Measurements from ENCODE around the gene TBC1D16. TPM values are rescaled to one million over a fixed set of nuclear protein-coding genes. Genes with fewer than 3 reads are reported as not detected.
A peak's percentile ranks its signal among the peaks of the same experiment; 100 is the strongest.

Gene TBC1D16
- total and polyA plus RNA-seq, 2 experiments from 2014 or later, result 13.0 to 30.3 TPM

DNA sequence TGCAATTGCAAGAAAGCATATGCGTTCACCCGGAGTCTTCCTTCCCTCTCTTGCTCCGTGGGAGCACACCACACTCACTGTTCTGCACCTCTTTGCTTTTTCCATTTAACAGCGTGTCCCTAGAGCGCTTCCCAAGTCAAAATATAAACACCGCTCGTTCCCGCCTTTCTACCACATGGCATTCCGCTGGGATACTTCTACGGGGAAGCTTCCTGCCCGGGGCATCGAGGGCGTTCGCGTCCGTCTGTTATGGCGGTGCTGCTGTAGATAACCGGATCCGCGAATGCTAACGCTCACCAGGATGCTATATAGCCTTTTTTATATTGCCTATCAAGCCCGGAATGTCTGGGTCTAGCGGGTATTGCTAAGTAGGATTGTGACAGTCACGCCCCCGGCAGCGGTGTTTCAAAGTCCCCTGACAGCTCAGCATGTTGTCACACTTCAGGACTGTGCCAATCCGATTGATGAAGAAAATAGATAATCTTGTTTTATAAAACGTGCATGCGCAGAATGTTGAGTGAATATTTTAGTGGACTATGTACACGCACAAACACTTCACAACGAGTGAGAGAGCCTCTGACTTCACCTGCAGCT, 31.8 kb upstream of the TBC1D16 start:
- H3K9me3 ChIP-seq (ENCODE audit: low read depth), result no peaks in the 10 kb centered on the region
- no peaks in the 10 kb centered on the region for H3K27me3 ChIP-seq
- TF ChIP-seq, protein P1, sequence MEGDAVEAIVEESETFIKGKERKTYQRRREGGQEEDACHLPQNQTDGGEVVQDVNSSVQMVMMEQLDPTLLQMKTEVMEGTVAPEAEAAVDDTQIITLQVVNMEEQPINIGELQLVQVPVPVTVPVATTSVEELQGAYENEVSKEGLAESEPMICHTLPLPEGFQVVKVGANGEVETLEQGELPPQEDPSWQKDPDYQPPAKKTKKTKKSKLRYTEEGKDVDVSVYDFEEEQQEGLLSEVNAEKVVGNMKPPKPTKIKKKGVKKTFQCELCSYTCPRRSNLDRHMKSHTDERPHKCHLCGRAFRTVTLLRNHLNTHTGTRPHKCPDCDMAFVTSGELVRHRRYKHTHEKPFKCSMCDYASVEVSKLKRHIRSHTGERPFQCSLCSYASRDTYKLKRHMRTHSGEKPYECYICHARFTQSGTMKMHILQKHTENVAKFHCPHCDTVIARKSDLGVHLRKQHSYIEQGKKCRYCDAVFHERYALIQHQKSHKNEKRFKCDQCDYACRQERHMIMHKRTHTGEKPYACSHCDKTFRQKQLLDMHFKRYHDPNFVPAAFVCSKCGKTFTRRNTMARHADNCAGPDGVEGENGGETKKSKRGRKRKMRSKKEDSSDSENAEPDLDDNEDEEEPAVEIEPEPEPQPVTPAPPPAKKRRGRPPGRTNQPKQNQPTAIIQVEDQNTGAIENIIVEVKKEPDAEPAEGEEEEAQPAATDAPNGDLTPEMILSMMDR (IDR thresholded peaks at IDR 0.05; ENCODE audit: low read depth, low read length), result no peak
- DNase-seq (ENCODE audit: low read depth in 1 of 2, low spot score in 1 of 2), result no peak
- H3K4me3 ChIP-seq, result no peak overlapping the region
- H3K27ac ChIP-seq, result no peak overlapping the region
- H3K4me1 ChIP-seq (ENCODE audit: low read depth), result no peaks in the 10 kb centered on the region
- H3K36me3 ChIP-seq, result no peaks in the 10 kb centered on the region

DNA sequence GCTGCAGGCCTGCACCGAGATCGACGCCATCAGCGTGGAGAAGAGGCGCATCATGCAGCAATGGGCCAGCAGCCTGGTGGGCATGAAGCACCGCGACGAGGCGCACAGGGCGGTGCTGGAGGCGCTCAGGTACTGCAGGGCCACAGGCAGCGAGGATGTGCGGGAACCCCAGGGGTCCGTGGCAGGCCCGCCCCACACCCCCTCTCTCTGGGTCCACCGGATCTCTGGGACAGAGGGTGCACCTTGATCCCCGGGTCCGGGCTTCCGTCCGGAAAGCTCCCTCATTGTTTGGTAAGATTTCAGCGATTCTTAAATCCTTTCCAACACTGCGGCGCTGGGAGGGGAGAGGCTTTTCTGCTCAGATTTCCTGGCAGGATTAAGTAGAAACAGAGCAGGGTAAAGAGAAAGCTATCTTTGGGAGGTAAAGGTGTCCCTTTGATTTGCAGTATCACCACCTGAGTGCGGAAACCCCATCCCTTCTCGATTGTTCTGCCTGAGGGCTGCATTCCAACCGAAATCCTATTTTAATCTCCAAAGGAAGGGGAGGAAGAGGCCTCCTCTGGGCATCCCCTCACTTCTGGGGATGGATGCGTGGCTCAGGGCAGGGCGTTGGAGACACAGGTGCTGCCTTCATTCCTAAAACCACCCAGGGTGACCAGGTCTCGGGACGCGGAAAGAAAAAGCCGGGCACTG, 30.0 kb upstream of the TBC1D16 start:
- Histone ChIP-seq H3K27ac (no peak overlapping the region), H3K4me3 (no peak overlapping the region), H3K36me3 (no peaks in the 10 kb centered on the region), H3K4me1 (ENCODE audit: low read depth) (no peaks in the 10 kb centered on the region), H3K9me3 (ENCODE audit: low read depth) (no peaks in the 10 kb centered on the region), H3K27me3 (no peaks in the 10 kb centered on the region)
- DNase-seq (ENCODE audit: low read depth in 1 of 2, low spot score in 1 of 2), result no peak
- TF ChIP-seq, protein P1 (IDR thresholded peaks at IDR 0.05; ENCODE audit: low read depth, low read length), result no peak

DNA sequence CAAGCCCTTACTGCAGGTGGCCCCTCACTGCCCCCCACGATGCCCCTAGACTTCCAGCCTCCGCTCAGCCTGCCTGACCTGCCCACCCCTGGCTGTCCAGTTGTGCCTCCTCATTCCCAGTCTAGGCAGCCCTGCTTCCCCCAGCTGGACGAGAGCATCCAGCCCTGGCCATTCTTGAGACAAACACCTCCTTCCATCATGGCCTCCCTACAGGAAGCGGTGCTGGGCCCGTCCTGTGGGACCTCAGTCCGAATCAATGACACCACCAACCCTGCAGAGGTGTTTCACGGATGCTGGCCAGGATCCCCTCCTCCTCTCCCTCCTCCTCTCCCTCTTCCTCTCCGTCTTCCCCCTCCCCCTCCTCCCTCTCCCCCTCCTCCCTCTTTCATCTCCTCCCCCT, 29.0 kb upstream of the TBC1D16 start:
- Histone ChIP-seq H3K27me3 (no peaks in the 10 kb centered on the region), H3K27ac (no peak overlapping the region), H3K4me3 (no peak overlapping the region), H3K36me3 (no peaks in the 10 kb centered on the region), H3K4me1 (ENCODE audit: low read depth) (no peaks in the 10 kb centered on the region), H3K9me3 (ENCODE audit: low read depth) (no peaks in the 10 kb centered on the region)
- DNase-seq (ENCODE audit: low read depth in 1 of 2, low spot score in 1 of 2), result no peak
- TF ChIP-seq, protein P1 (IDR thresholded peaks at IDR 0.05; ENCODE audit: low read depth, low read length), result no peak

DNA sequence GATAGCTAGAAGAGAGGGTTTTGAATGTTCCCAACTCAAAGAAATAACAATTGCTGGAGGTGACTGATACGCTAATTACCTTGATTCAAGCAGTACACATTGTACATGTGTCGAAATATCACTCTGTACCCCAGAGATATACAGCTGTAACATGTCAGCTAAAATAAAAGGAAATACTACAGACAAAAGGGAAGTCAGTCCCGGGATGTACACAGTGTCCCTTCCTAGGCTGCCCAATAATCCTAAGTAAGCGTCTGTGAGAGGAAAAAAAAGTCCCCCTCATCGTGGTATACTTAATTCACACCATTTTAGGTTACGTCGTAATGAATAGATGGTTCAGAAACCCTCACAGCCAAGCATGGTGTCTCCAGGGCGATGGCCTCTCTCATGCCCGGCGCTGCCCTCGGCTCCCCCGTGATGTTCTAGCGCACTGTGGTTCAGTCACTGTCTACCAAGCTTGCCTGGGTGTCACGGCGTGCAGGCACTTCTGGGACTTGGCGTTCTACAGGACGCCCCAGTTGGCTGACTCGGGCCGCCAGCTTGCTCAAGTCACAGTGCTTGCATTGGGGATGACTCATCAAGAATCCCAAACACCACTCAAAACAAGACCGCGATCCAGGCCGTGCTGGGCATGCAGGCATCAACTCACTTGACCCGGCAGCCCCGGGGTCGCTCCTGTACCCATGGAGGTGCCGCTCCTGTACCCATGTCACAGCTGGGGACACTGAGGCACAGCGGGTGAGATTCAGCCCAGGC, 28.3 kb upstream of the TBC1D16 start:
- TF ChIP-seq, protein P1 (IDR thresholded peaks at IDR 0.05; ENCODE audit: low read depth, low read length), result no peak
- Histone ChIP-seq H3K4me1 (ENCODE audit: low read depth) (no peaks in the 10 kb centered on the region), H3K27ac (no peak overlapping the region), H3K36me3 (no peaks in the 10 kb centered on the region), H3K27me3 (no peaks in the 10 kb centered on the region), H3K4me3 (no peak overlapping the region), H3K9me3 (ENCODE audit: low read depth) (no peaks in the 10 kb centered on the region)
- DNase-seq (ENCODE audit: low read depth in 1 of 2, low spot score in 1 of 2), result peak in 1 of 2 donors; percentile 76

DNA sequence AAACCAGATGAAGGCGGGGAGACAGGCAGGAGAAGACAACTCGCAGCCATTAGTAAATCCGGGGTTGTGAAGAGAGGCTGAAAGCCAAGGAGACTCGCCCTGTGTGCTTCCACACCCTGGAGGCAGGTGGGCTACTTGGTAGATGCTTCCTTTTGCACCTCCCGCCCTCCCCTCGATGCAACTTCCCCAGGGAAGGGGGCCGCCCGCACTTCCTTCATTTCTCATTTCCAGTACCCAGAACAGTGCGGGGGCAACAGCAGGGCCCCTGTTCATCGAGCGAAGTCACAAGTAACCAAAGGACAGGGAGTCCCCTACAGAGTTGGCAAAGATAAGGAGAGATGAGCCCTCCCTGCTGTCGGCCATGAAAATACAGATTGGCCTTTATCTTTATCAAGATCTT, 25.7 kb upstream of the TBC1D16 start:
- TF ChIP-seq, protein P1 (IDR thresholded peaks at IDR 0.05; ENCODE audit: low read depth, low read length), result no peak

More for the DNA sequence above, 25.7 kb upstream of the TBC1D16 start:
- Histone ChIP-seq H3K9me3 (ENCODE audit: low read depth) (no peaks in the 10 kb centered on the region), H3K4me3 (no peak overlapping the region), H3K27ac (no peak overlapping the region), H3K27me3 (no peaks in the 10 kb centered on the region), H3K36me3 (peaks cover 2% of the 10 kb centered on the region), H3K4me1 (ENCODE audit: low read depth) (no peaks in the 10 kb centered on the region)
- no peak for DNase-seq (ENCODE audit: low read depth in 1 of 2, low spot score in 1 of 2)

Data from cardiac muscle cell (in vitro differentiated cells and primary cell).